ENCODE measurements around the gene KANK2.
A peak's percentile ranks its signal among the peaks of the same experiment; 100 is the strongest.
"Not testable (repeated sequence)": the region's sequence is repeated elsewhere in the genome, so short reads cannot be mapped to it uniquely, and the experiment has no call there.

Gene KANK2

GRCh38 chr19:11172576-11172975, 24.8 kb downstream of the KANK2 start:
- DNase-seq (ENCODE audit: low spot score) = no peak

- DNase-seq (ENCODE audit: low spot score) = no peak
These were observed 26.2 kb downstream of the KANK2 start for GRCh38 chr19:11171144-11171543.

- DNase-seq (ENCODE audit: low spot score) = no peak
These were observed 27.3 kb downstream of the KANK2 start for GRCh38 chr19:11169896-11170678.

- no peak for DNase-seq (ENCODE audit: low spot score)
These were observed 28.8 kb downstream of the KANK2 start for GRCh38 chr19:11168568-11168967.

GRCh38 chr19:11166281-11167142, 30.8 kb downstream of the KANK2 start:
- no peak for DNase-seq (ENCODE audit: low spot score)

GRCh38 chr19:11165486-11166030, 31.8 kb downstream of the KANK2 start:
- DNase-seq (ENCODE audit: low spot score) = no peak

- DNase-seq (ENCODE audit: low spot score) = no peak
These were observed 32.4 kb downstream of the KANK2 start for GRCh38 chr19:11164879-11165406.

- no peak for DNase-seq (ENCODE audit: low spot score)
These were observed 33.0 kb downstream of the KANK2 start for GRCh38 chr19:11164296-11164695.

GRCh38 chr19:11160440-11160768, 36.9 kb downstream of the KANK2 start:
- not testable (repeated sequence) for DNase-seq (ENCODE audit: low spot score)

GRCh38 chr19:11159598-11160439, 37.5 kb downstream of the KANK2 start:
- no peak for DNase-seq (ENCODE audit: low spot score)

GRCh38 chr19:11155373-11156120, 41.8 kb downstream of the KANK2 start, which contains the start of gene SPC24:
SPC24 (minus strand) TSS chr19:11155782; CDS start chr19:11155776, 6 bp downstream.
- DNase-seq (ENCODE audit: low spot score) = peak; percentile 95

- DNase-seq (ENCODE audit: low spot score) = no peak
These were observed 42.7 kb downstream of the KANK2 start for GRCh38 chr19:11154683-11155047.

- DNase-seq (ENCODE audit: low spot score) = no peak
These were observed 44.9 kb downstream of the KANK2 start for GRCh38 chr19:11152318-11153062.

- DNase-seq (ENCODE audit: low spot score) = no peak
These were observed 46.2 kb downstream of the KANK2 start for GRCh38 chr19:11151181-11151580.

- DNase-seq (ENCODE audit: low spot score) = no peak
These were observed 49.3 kb downstream of the KANK2 start for GRCh38 chr19:11148001-11148400.

GRCh38 chr19:11145536-11145924, 51.8 kb downstream of the KANK2 start:
- DNase-seq (ENCODE audit: low spot score) = no peak

GRCh38 chr19:11142528-11143171, 54.7 kb downstream of the KANK2 start:
- DNase-seq (ENCODE audit: low spot score) = no peak

GRCh38 chr19:11141937-11142527, 55.3 kb downstream of the KANK2 start:
- DNase-seq (ENCODE audit: low spot score) = no peak

GRCh38 chr19:11140896-11141295, 56.4 kb downstream of the KANK2 start:
- DNase-seq (ENCODE audit: low spot score) = no peak

Data from CD4-positive, alpha-beta T cell treated with Interleukin-6 at 100 ng/mL for 8 hours (primary cell).